IMR-90 (cell line): ENCODE data around the gene ICAM5. TPM values are rescaled to one million over a fixed set of nuclear protein-coding genes. Genes with fewer than 3 reads are reported as not detected.

Experiments
- ATAC-seq: fragments of 200-7000 bp; cut with Tn5 transposase; 2 replicates; pipeline ENCODE4 v1.9.1; 2020; ENCODE audit warnings: low read depth, mild to moderate bottlenecking, moderate library complexity
- BruUV-seq: library from RNA; stranded (reverse); fragments of 400-500 nt; replicated peaks from 2 replicates; lab custom pipeline; 2021; lab: Mats Ljungman, UMichigan
- CTCF ChIA-PET: fragments of 300-600 bp; formaldehyde crosslinking; extraction: SDS; loops from one replicate; lab custom pipeline; 2021; ENCODE audit warnings: antibody characterized with exemption; lab: Yijun Ruan, JAX
- POLR2A ChIA-PET: fragments of 300-600 bp; sonication (Branson Sonifier 250); formaldehyde crosslinking; loops from one replicate; lab custom pipeline; 2022; ENCODE audit warnings: antibody characterized with exemption; ENCODE audit not compliant: unreplicated experiment; lab: Charles Lee
- DNase-seq: peaks from one replicate; pipeline ENCODE4 v3.0.0; 2013
- H2AFZ ChIP-seq: replicated peaks from 2 replicates; pipeline ENCODE3; 2013; ENCODE audit warnings: low read length, mild to moderate bottlenecking; ENCODE audit not compliant: poor library complexity
- H2AK5ac ChIP-seq: 2 replicates; pipeline ENCODE4 v1.6.1; 2013; ENCODE audit warnings: low read depth, low read length, inconsistent platforms
- H2AK9ac ChIP-seq: replicated peaks from 2 replicates; pipeline ENCODE3; 2013; ENCODE audit warnings: mild to moderate bottlenecking, low read depth, low read length, moderate library complexity; ENCODE audit not compliant: poor library complexity
- H2BK120ac ChIP-seq: 2 replicates; pipeline ENCODE4 v1.6.1; 2013; ENCODE audit warnings: low read depth, low read length, inconsistent platforms
- H2BK15ac ChIP-seq: 3 replicates; pipeline ENCODE4 v1.6.1; 2013; ENCODE audit warnings: low read depth, low read length, inconsistent platforms
- H2BK20ac ChIP-seq: 2 replicates; pipeline ENCODE4 v1.6.1; 2013; ENCODE audit warnings: low read depth, mild to moderate bottlenecking, inconsistent platforms, low read length, moderate library complexity
- H2BK5ac ChIP-seq: 2 replicates; pipeline ENCODE4 v1.6.1; 2013; ENCODE audit warnings: mild to moderate bottlenecking, low read depth, low read length, inconsistent platforms; ENCODE audit not compliant: poor library complexity, severe bottlenecking
- H3K14ac ChIP-seq: replicated peaks from 2 replicates; pipeline ENCODE4 v1.6.1; 2013; ENCODE audit warnings: low read depth, low read length, inconsistent platforms
- H3K18ac ChIP-seq: 2 replicates; pipeline ENCODE4 v1.6.1; 2013; ENCODE audit warnings: low read depth, low read length, control low read depth
- H3K23ac ChIP-seq: 2 replicates; pipeline ENCODE4 v1.6.1; 2013; ENCODE audit warnings: low read depth, low read length, inconsistent platforms
- H3K27ac ChIP-seq: 2 replicates; pipeline ENCODE4 v1.5.1; 2013; ENCODE audit warnings: mild to moderate bottlenecking, control low read depth, low read length; ENCODE audit not compliant: insufficient read depth
- H3K27me3 ChIP-seq: 2 replicates; pipeline ENCODE4 v1.6.1; 2013; ENCODE audit warnings: low read length; ENCODE audit not compliant: control insufficient read depth, insufficient read depth
- H3K36me3 ChIP-seq: 2 replicates; pipeline ENCODE4 v1.6.1; 2013; ENCODE audit warnings: low read length, mixed read lengths; ENCODE audit not compliant: control insufficient read depth, insufficient read depth
- H3K4ac ChIP-seq: 2 replicates; pipeline ENCODE4 v1.6.1; 2013; ENCODE audit warnings: low read depth, low read length, inconsistent platforms
- H3K4me1 ChIP-seq: 2 replicates; pipeline ENCODE4 v1.6.1; 2013; ENCODE audit warnings: low read length, mixed read lengths; ENCODE audit not compliant: control insufficient read depth, insufficient read depth
- H3K4me2 ChIP-seq: 2 replicates; pipeline ENCODE4 v1.6.1; 2013; ENCODE audit warnings: low read depth, mild to moderate bottlenecking, control low read depth, low read length, moderate library complexity
- H3K4me3 ChIP-seq: 2 replicates; pipeline ENCODE4 v1.5.1; 2013; ENCODE audit warnings: low read depth, mild to moderate bottlenecking, control low read depth, low read length, moderate library complexity; ENCODE audit not compliant: insufficient read depth
- H3K56ac ChIP-seq: 2 replicates; pipeline ENCODE4 v1.6.1; 2013; ENCODE audit warnings: low read length, inconsistent platforms; ENCODE audit not compliant: insufficient read depth; ENCODE audit errors: extremely low read depth
- H3K79me1 ChIP-seq, 2 experiments: 2 replicates each; pipeline ENCODE4 v1.6.1; 2013; ENCODE audit warnings: low read length in 2 of 2, inconsistent platforms in 1 of 2, low read depth in 1 of 2
- H3K9ac ChIP-seq: 2 replicates; pipeline ENCODE4 v1.6.1; 2013; ENCODE audit warnings: low read depth, low read length, control low read depth
- H3K9me1 ChIP-seq: 2 replicates; pipeline ENCODE4 v1.6.1; 2013; ENCODE audit warnings: low read length, inconsistent platforms; ENCODE audit not compliant: insufficient read depth
- H3K9me3 ChIP-seq: 2 replicates; pipeline ENCODE4 v1.6.1; 2013; ENCODE audit warnings: low read length; ENCODE audit not compliant: control insufficient read depth, insufficient read depth
- H4K20me1 ChIP-seq: 2 replicates; pipeline ENCODE4 v1.6.1; 2013; ENCODE audit warnings: low read length, inconsistent platforms; ENCODE audit not compliant: insufficient read depth
- H4K5ac ChIP-seq: 2 replicates; pipeline ENCODE4 v1.6.1; 2013; ENCODE audit warnings: mild to moderate bottlenecking, low read depth, low read length, control low read depth
- H4K8ac ChIP-seq, 2 experiments: 2 replicates each; pipeline ENCODE4 v1.6.1; 2013; ENCODE audit warnings: low read depth in 2 of 2, low read length in 2 of 2, control low read depth in 1 of 2, inconsistent platforms in 1 of 2
- H4K91ac ChIP-seq: 2 replicates; pipeline ENCODE4 v1.6.1; 2013; ENCODE audit warnings: low read depth, low read length, inconsistent platforms; ENCODE audit not compliant: insufficient read depth
- BHLHE40 ChIP-seq: fragments of 150-350 bp; IDR thresholded peaks from 2 replicates; pipeline ENCODE4 v1.6.1; 2016; ENCODE audit warnings: mild to moderate bottlenecking, low read depth, low read length
- CEBPB ChIP-seq: IDR thresholded peaks from 2 replicates; pipeline ENCODE4 v1.6.1; 2012; ENCODE audit warnings: low read depth, low read length, improper control_type of control experiment
- CHD1 ChIP-seq: IDR thresholded peaks from 2 replicates; pipeline ENCODE4 v1.6.1; 2012; ENCODE audit warnings: low read depth, low read length, improper control_type of control experiment
- CTCF ChIP-seq: conservative IDR thresholded peaks from 2 replicates; pipeline ENCODE4 v1.5.1; 2012; ENCODE audit warnings: mild to moderate bottlenecking, low read depth, low read length, improper control_type of control experiment
- FOS ChIP-seq: fragments of 150-350 bp; IDR thresholded peaks from 2 replicates; pipeline ENCODE4 v1.6.1; 2016; ENCODE audit warnings: low read depth, low read length
- MAFK ChIP-seq: IDR thresholded peaks from 2 replicates; pipeline ENCODE4 v1.6.1; 2012; ENCODE audit warnings: low read depth, low read length, improper control_type of control experiment
- MAZ ChIP-seq: IDR thresholded peaks from 2 replicates; pipeline ENCODE4 v1.6.1; 2012; ENCODE audit warnings: low read depth, mild to moderate bottlenecking, low read length, improper control_type of control experiment, moderate library complexity, borderline replicate concordance
- MXI1 ChIP-seq: IDR thresholded peaks from 2 replicates; pipeline ENCODE4 v1.6.1; 2012; ENCODE audit warnings: low read depth, mild to moderate bottlenecking, low read length, moderate library complexity, borderline replicate concordance
- NFE2L2 ChIP-seq: fragments of 150-350 bp; IDR thresholded peaks from 2 replicates; pipeline ENCODE4 v1.6.1; 2016; ENCODE audit warnings: low read depth, mild to moderate bottlenecking, low read length
- POLR2A ChIP-seq: IDR thresholded peaks from 2 replicates; pipeline ENCODE4 v1.6.1; 2012; ENCODE audit warnings: mild to moderate bottlenecking, low read depth, low read length
- RAD21 ChIP-seq: IDR thresholded peaks from 2 replicates; pipeline ENCODE4 v1.6.1; 2012; ENCODE audit warnings: low read length, improper control_type of control experiment
- RCOR1 ChIP-seq: IDR thresholded peaks from 2 replicates; pipeline ENCODE4 v1.6.1; 2012; ENCODE audit warnings: mild to moderate bottlenecking, low read length, improper control_type of control experiment; ENCODE audit not compliant: insufficient replicate concordance
- RFX5 ChIP-seq: IDR thresholded peaks from 2 replicates; pipeline ENCODE4 v1.8.0; 2012; ENCODE audit warnings: low read depth, mild to moderate bottlenecking, low read length, moderate library complexity
- SMC3 ChIP-seq: fragments of 150-350 bp; IDR thresholded peaks from 2 replicates; pipeline ENCODE4 v1.6.1; 2016; ENCODE audit warnings: low read depth, mild to moderate bottlenecking, antibody characterized with exemption, low read length, moderate library complexity
- WGBS, 2 experiments: methylation state at CpG; one replicate each; pipeline versions ENCODE4 v1.1.5 to v1.1.7; 2013; ENCODE audit warnings: missing lambda C conversion rate in 2 of 2; ENCODE audit not compliant: insufficient read length in 1 of 2; ENCODE audit errors: extremely low coverage in 2 of 2; 5-methylcytosine and 5-hydroxymethylcytosine counted together
- dilution Hi-C: fragments of 300-500 bp; cut with HindIII; formaldehyde crosslinking; loops from one replicate; pipeline ENCODE4 v1.14.3; 2018; ENCODE audit warnings: low sequenced_read_pairs; ENCODE audit not compliant: unreplicated experiment
- in situ Hi-C: fragments of 300-500 bp; cut with MboI; formaldehyde crosslinking; loops from 3 replicates; pipeline ENCODE4 v1.14.3; 2019; ENCODE audit warnings: low sequenced_read_pairs, inconsistent platforms, mixed read lengths
- intact Hi-C: fragments of 100-400 bp; cut with micrococcal nuclease; formaldehyde crosslinking; loops from 2 replicates; pipeline ENCODE4 v1.10.0; 2022
- polyA plus RNA-seq, 3 experiments: library from polyadenylated mRNA; depleted of rRNA; stranded (reverse); fragments of >200 nt; gene quantifications; 2 replicates each; pipeline ENCODE4 v1.2.3, GENCODE V29; 2012; ENCODE audit warnings: low replicate concordance in 1 of 3
- total RNA-seq: library from RNA; depleted of rRNA; stranded (reverse); fragments of >200 nt; gene quantifications from 2 replicates; pipeline ENCODE4 v1.2.3, GENCODE V29; 2012
- TF ChIP-seq, protein P1 (sequence below): fragments of 150-350 bp; IDR thresholded peaks from 2 replicates; pipeline ENCODE4 v1.6.1; 2016; ENCODE audit warnings: low read depth, mild to moderate bottlenecking, low read length, moderate library complexity, borderline replicate concordance
- TF ChIP-seq, protein P2 (sequence below): fragments of 150-350 bp; IDR thresholded peaks from 2 replicates; pipeline ENCODE4 v1.6.1; 2017; ENCODE audit warnings: mild to moderate bottlenecking, antibody characterized with exemption, low read length, low read depth

ICAM5 gene
- total and polyA plus RNA-seq, 2 of the 4 experiments (the other 2 are of a cell fraction), result 3.0 to 23.9 TPM

- Histone ChIP-seq H3K4me2 (no peak overlapping the region), H3K79me1 (no peaks in the 10 kb centered on the region), H3K4me3 (no peak overlapping the region), H2BK5ac (no peak overlapping the region), H4K20me1 (no peaks in the 10 kb centered on the region), H3K36me3 (peaks cover 2% of the 10 kb centered on the region), H3K9me1 (no peaks in the 10 kb centered on the region), H3K9me3 (no peaks in the 10 kb centered on the region), H2BK120ac (no peak overlapping the region), H4K8ac (no peak overlapping the region), H4K91ac (no peak overlapping the region), H3K18ac (no peak overlapping the region), H4K5ac (no peak overlapping the region), H3K23ac (no peak overlapping the region), H2AK9ac (no peak overlapping the region), H3K56ac (no peak overlapping the region), H3K27me3 (no peaks in the 10 kb centered on the region), H2AFZ (no peak overlapping the region), H2BK20ac (no peak overlapping the region), H3K27ac (no peak overlapping the region), H3K4ac (no peak overlapping the region), H3K4me1 (peaks cover 2% of the 10 kb centered on the region; the same call in 1 of the 2 replicates), H2AK5ac (no peak overlapping the region), H3K9ac (no peak overlapping the region), H3K14ac (no peak overlapping the region), H2BK15ac (no peak overlapping the region)
- intact Hi-C loops (no loop called here), dilution Hi-C loops (no loop called here), in situ Hi-C loops (no loop called here)
- WGBS, 2 experiments, result no CpG with 5 or more reads among the region's 10 CpGs
- ATAC-seq (no peak), DNase-seq (peak; percentile 39)
- BruUV-seq, result no TSS peak
- POLR2A ChIA-PET, result no interaction called here
- CTCF ChIA-PET, result interaction anchor here (0.8 to 1.1 kb wide), 2 partner anchors 40 to 59 kb away, joined by 3 read pairs; partner anchors contain the start of gene CDC37
- TF ChIP-seq, protein P1, sequence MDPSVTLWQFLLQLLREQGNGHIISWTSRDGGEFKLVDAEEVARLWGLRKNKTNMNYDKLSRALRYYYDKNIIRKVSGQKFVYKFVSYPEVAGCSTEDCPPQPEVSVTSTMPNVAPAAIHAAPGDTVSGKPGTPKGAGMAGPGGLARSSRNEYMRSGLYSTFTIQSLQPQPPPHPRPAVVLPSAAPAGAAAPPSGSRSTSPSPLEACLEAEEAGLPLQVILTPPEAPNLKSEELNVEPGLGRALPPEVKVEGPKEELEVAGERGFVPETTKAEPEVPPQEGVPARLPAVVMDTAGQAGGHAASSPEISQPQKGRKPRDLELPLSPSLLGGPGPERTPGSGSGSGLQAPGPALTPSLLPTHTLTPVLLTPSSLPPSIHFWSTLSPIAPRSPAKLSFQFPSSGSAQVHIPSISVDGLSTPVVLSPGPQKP, result no peak
- TF ChIP-seq MAZ, result no peak
- TF ChIP-seq CHD1, result no peak
- TF ChIP-seq SMC3, result no peak
- no peak for TF ChIP-seq RCOR1
- TF ChIP-seq NFE2L2, result no peak
- TF ChIP-seq BHLHE40, result no peak
- no peak for TF ChIP-seq FOS
- TF ChIP-seq MAFK, result no peak
- TF ChIP-seq MXI1, result no peak
- no peak for TF ChIP-seq CEBPB
- no peak for TF ChIP-seq RAD21
- TF ChIP-seq CTCF, result no peak
- TF ChIP-seq POLR2A, result no peak
- TF ChIP-seq, protein P2, sequence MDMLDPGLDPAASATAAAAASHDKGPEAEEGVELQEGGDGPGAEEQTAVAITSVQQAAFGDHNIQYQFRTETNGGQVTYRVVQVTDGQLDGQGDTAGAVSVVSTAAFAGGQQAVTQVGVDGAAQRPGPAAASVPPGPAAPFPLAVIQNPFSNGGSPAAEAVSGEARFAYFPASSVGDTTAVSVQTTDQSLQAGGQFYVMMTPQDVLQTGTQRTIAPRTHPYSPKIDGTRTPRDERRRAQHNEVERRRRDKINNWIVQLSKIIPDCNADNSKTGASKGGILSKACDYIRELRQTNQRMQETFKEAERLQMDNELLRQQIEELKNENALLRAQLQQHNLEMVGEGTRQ, result no peak
- TF ChIP-seq RFX5, result no peak
Measured at GRCh38 chr19:10344780-10345179, 55.0 kb downstream of the ICAM5 start.
